Esophagus muscularis mucosa (tissue), 3 donors: ENCODE data around the gene SLC25A42.

Source experiments
- CTCF ChIP-seq, 3 experiments: fragments of 200-600 bp in 2 of 3; fragments of 450-650 bp in 1 of 3; sonication (generic) in 2 of 3; IDR thresholded peaks; one replicate each; pipeline ENCODE4 v1.5.1; 2017 to 2019; ENCODE audit warnings: antibody characterized with exemption in 3 of 3, mild to moderate bottlenecking in 2 of 3, moderate library complexity in 1 of 3
- POLR2A ChIP-seq: fragments of 450-650 bp; IDR thresholded peaks from one replicate; pipeline ENCODE4 v1.6.1; 2017; ENCODE audit warnings: antibody characterized with exemption, moderate library complexity, mild to moderate bottlenecking, low read depth
- POLR2AphosphoS5 ChIP-seq, 2 donors: sonication (generic); formaldehyde crosslinking; IDR thresholded peaks; one replicate each; pipeline ENCODE4 v1.6.1; 2017; ENCODE audit warnings: antibody characterized with exemption in 2 of 2

GRCh38 chr19:19054315-19054938, 9.4 kb upstream of the SLC25A42 start:
- TF ChIP-seq CTCF (IDR thresholded peaks at IDR 0.05) (no peak), POLR2A (no peak), POLR2AphosphoS5 (IDR thresholded peaks at IDR 0.05) (no peak)
